22Rv1 (cell line): ENCODE data around the gene ETS1.

Experiments used
- H3K27ac ChIP-seq: fragments of 450-650 bp; 2 replicates; pipeline ENCODE4 v1.5.1; 2017
- ZFX ChIP-seq: fragments of 450-650 bp; IDR thresholded peaks from 2 replicates; pipeline ENCODE4 v1.6.1; 2017; ENCODE audit warnings: antibody characterized with exemption, borderline replicate concordance
- TF ChIP-seq, protein P1 (sequence below): fragments of 450-650 bp; IDR thresholded peaks from 2 replicates; pipeline ENCODE4 v1.5.1; 2017; ENCODE audit warnings: mild to moderate bottlenecking

ETS1 gene

DNA sequence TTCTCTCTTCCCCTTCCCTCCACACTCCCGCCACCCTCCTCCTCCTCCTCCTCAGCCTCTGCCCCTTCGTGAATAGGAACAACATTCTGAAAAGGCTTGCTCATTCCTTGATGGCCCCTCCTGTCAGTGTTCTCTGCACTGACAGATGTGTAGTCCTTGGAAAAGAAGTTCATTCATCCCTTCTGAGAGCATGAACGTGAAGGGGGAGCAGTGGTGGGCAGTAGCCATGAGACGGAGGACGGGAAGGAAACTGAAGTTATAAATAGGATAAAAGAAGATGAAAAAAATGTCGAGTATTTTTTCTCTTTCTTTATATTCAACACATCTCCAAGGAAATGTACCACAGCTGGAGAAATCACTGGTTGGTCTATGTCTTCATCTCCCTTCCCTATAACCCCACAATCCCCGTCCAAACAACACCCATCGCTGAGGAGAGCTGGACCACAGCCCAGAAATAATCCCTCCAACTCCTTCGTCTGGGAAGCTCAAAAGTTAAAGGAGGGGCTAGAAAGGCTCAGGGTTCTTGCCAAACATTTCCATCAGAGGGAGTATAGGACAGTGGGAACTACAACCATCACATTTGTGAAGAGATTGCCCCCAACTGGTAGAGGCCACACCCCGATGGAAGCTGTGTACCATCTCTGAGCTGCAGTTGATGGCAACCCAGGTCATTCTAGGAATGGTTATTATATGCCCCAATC lies 33.5 kb downstream of the ETS1 start:
- no peak overlapping the region for H3K27ac ChIP-seq
- no peak for TF ChIP-seq ZFX
- TF ChIP-seq, protein P1, sequence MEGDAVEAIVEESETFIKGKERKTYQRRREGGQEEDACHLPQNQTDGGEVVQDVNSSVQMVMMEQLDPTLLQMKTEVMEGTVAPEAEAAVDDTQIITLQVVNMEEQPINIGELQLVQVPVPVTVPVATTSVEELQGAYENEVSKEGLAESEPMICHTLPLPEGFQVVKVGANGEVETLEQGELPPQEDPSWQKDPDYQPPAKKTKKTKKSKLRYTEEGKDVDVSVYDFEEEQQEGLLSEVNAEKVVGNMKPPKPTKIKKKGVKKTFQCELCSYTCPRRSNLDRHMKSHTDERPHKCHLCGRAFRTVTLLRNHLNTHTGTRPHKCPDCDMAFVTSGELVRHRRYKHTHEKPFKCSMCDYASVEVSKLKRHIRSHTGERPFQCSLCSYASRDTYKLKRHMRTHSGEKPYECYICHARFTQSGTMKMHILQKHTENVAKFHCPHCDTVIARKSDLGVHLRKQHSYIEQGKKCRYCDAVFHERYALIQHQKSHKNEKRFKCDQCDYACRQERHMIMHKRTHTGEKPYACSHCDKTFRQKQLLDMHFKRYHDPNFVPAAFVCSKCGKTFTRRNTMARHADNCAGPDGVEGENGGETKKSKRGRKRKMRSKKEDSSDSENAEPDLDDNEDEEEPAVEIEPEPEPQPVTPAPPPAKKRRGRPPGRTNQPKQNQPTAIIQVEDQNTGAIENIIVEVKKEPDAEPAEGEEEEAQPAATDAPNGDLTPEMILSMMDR, result no peak

DNA sequence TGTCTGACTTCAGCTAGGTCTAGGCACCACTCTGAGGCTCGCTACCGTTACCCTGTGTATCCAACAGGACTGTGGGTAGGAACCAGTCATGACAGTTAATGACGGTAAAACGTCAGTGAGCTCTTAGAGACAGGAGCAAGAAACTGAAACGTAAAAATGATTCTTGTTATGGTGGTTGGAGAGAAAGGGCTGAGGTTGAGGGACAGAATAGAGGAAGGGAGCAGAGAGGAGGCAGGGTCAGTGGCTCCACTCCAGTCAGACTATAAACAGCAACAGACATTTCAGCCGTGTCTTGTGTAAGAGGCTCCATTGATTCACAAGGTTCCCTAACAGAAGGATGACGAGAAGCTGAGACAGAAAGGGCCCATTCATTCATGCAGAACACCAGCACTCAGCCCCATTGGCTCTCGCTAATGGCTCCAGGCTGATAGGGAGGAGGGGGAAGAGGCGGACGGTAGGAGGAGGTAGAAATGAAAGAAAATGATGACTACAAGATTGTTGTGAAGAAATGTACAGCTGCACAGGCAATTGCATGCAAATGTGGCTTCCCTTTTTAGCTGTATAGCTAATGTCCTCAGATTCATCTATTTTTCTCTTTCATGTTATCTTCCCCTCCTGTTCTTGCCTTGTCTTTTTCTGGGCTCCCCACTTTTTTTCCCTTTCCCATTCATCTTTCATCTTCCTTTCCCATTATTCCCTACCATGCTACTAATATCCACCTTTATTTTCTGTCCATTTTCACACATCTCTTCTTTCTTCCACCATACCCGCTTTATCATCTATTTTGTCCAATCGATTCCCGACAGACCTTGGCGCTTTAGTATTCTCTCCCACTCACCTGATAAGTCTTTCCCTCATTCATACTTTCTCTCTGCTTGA lies 34.3 kb downstream of the ETS1 start:
- TF ChIP-seq, protein P1, result no peak
- TF ChIP-seq ZFX, result no peak
- no peak overlapping the region for H3K27ac ChIP-seq

DNA sequence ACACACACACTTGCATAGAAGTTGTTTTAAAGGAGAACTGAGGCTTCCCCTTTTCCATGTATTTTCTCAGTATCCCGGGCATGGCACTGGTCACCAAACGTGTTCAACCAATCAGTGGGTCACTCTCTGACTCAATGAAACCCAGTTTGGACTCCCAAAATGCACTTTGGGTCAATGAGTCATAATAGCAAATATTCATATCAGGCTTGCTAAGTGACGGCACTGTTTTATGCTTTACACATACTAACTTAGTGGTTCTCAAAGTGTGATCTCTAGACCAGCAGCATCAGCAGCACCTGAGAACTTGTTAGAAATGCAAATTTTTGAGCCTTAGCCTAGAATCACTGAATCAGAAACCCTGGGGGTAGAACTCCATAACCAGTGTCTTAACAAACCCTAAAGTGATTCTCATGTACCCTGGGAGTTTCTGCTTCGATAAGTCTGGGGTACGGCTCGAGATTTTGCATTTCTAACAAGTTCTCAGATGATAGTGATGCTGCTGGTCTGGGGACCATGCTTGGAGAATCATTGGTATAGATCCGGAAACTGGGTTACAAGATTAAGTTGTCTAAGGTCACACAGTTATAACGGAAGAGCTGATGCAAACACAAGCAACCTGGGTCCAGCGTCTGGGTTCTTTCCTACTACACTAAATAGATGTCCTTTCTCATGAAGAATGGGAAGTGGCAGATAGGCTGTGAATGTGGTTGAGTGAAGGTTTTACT lies 35.6 kb downstream of the ETS1 start:
- TF ChIP-seq, protein P1, result no peak
- TF ChIP-seq ZFX, result no peak
- no peak overlapping the region for H3K27ac ChIP-seq

DNA sequence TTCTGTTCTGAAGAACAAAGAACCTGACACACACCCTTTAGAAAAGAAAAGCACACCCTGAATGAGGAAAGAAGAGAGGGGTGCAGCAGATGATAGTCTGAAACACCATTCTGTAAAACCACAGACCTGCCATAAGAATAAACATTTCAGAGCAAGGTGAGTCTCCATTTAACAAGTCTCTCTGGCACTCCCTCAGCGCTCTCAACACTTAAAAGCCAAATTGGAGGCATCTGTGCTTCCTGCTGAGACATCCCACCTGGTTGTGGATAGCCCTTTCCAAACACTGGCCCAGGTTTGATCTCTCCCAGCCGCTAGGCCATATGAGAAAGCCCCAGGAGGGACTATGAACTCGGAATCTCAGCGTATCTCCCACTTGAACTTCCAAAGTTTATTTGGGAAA lies 36.3 kb downstream of the ETS1 start:
- TF ChIP-seq ZFX, result no peak
- TF ChIP-seq, protein P1, result no peak
- H3K27ac ChIP-seq, result no peak overlapping the region

DNA sequence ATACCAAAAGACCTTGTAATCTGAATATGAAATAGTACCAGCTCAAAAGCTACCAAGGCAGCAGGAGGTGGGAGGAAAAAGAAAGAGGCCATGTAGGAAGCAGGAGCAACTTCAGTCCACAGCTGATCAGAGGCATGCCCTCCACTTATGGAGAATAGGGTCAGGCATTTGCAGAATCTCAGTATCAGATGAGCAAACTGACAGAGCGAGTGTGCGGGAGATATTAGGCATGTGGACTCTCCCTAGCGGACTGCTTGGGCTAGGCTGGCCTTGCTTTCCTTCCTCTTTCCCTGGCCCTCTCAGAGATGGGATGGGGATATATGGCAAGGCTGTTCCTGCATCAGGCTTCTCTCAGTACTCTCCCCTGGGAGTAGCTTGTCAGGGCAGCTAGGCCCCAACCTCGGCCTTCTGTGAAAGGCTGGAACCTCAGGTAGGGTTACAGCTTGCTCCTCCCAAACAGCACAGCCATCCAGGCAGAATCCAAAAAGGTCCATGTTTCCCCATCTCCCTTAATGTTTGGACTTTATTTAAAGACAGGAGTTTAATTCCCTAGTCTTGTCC lies 37.0 kb downstream of the ETS1 start:
- no peak overlapping the region for H3K27ac ChIP-seq
- TF ChIP-seq ZFX, result no peak
- TF ChIP-seq, protein P1, result no peak

DNA sequence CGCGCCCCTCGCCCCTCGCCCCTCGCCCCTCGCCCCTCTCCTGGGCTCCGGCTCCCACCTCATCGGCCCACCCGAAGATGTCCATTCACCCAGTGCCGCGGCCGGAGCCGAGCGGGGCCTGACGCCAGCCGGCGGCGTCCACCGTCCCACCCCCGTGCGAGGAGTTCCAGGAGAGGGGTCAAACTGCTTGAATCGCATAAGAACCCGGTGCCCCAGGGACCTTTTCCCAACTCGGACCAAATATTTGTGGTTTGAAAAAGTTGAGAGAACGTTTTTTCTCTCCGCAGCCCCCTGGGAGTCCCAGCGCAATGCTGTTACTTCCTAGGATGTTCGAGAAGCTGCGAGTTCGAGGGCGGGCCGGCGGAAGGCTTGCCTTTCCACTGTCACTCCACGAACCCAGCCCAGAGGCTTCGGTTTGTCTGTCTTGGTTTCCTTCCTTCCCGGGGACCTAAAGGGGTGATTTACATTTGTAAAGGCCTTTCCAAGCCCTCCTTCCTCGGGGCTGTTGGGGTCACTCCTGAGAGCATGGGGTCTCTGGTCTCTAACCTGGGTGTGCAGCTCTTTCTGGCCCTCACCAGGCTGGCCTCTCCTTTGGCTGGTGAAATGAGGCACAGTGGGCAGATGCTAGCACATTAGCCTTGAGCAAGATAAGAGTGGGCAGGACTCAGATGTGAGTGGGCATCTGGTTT lies 38.0 kb downstream of the ETS1 start:
- H3K27ac ChIP-seq, result no peak overlapping the region
- no peak for TF ChIP-seq ZFX
- TF ChIP-seq, protein P1, result no peak
